Measurements from ENCODE around the gene DYRK4.

- TF ChIP-seq POLR2A (IDR thresholded peaks at IDR 0.05) (no peak), CTCF (IDR thresholded peaks at IDR 0.05) (no peak), POLR2AphosphoS5 (IDR thresholded peaks at IDR 0.05; ENCODE audit: insufficient read depth in 1 of 2, low read depth in 1 of 2) (no peak)
Measured at GRCh38 chr12:4610481-4610880, 48.5 kb downstream of the DYRK4 start.
